HG03469 (cell line): ENCODE results near the gene TAC4.

Experiments
- ATAC-seq: cut with Tn5 transposase; IDR thresholded peaks from one replicate; pipeline ENCODE4 v1.9.1; 2021; ENCODE audit warnings: mild to moderate bottlenecking, moderate library complexity, moderate number of reproducible peaks; ENCODE audit not compliant: unreplicated experiment

Gene TAC4, protein sequence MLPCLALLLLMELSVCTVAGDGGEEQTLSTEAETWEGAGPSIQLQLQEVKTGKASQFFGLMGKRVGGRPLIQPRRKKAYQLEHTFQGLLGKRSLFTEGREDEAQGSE

DNA sequence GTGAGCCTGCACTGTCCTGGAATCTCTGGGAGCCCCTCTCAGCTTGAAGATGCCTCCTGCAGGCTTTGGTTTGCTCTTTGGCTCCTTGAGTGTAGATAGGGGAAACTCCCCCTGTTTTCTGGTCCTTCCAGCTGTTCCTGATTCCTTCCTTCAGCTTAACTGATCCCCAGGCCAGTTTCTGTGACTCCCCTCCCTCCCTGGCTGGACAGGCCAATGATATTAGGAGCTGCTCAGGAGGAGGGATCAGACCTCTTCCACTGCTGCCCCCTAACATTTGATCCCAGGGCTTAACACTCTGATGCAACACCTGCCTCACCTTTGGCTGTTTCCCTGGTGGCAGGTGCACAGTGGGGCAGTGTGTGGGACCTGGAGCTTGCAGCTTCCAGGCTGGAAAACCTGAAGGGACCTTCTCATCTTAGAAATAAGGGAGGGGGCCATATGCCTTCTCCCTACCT is at the start of gene TAC4:
TSS of gene TAC4 (minus strand) at position 51 of the 455 bp plus-strand sequence. CDS start 52 bp downstream, outside the sequence.
- ATAC-seq = no peak

- no peak for ATAC-seq
Observed at GRCh38 chr17:49896860-49897259, 49.0 kb upstream of the TAC4 start.

- ATAC-seq = no peak
Observed at GRCh38 chr17:49896222-49896621, 48.4 kb upstream of the TAC4 start.

DNA sequence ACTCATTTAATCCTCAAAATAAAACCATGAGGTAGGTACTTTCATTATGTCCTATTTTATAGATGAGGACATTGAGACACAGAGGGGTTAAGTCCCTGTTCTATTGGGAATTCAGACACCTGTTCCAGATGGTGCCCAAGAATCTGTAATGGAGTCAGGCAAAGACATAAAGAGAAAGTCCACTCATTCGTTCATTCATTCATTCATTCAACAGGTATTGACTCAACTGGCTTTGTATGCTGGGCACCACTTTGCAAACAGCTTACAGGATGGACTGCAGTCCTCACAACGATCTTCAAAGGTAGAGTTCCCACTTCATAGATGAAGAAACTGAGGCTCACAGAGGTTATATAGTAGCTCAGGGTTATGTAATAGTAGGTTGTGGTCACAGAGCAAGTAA is 47.9 kb upstream of the TAC4 start:
- ATAC-seq = no peak

- ATAC-seq = no peak
Observed at GRCh38 chr17:49894761-49895160, 46.9 kb upstream of the TAC4 start.

GRCh38 chr17:49891694-49892389 is 44.0 kb upstream of the TAC4 start:
- no peak for ATAC-seq

DNA sequence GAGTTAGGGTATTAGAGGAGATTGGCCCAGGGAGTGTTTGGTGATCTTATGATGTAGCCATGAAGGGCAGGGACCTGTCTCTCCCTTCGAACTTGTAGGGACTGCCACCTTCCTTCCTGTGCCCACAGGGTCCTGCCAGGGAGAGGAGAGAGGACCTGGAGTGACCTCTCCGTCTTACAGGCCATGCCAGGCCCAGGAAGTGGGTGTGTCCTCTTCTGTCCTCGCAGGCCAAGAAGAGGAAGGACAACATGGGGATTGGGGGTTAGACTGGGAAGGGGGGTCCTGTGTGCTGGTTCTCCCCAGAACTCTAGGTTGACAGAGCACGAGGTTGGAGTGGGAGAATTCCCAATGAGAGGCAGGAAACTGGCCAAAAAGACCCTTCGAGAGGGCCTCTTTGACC is 43.4 kb upstream of the TAC4 start:
- ATAC-seq = no peak

DNA sequence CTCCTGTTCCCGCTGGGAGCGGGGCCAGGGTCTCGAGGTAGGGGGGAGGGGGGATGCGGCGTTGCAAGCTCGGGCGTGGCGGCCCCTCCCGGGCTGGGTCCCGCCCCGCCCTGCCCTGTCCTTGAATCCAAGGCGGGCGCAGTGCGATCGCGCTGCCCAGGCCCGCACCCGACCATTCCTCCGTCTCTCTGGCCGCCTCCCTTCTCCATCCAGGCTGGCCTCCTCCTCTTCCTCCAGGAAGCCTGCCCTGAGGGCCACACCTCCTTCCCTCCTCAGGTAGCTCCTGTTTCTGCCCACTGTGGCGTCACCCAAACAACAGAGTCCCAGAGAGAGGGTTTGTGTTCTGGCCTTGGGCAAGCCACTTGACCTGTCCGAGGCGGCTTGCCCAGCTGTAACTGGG is 43.0 kb upstream of the TAC4 start:
- ATAC-seq = no peak

DNA sequence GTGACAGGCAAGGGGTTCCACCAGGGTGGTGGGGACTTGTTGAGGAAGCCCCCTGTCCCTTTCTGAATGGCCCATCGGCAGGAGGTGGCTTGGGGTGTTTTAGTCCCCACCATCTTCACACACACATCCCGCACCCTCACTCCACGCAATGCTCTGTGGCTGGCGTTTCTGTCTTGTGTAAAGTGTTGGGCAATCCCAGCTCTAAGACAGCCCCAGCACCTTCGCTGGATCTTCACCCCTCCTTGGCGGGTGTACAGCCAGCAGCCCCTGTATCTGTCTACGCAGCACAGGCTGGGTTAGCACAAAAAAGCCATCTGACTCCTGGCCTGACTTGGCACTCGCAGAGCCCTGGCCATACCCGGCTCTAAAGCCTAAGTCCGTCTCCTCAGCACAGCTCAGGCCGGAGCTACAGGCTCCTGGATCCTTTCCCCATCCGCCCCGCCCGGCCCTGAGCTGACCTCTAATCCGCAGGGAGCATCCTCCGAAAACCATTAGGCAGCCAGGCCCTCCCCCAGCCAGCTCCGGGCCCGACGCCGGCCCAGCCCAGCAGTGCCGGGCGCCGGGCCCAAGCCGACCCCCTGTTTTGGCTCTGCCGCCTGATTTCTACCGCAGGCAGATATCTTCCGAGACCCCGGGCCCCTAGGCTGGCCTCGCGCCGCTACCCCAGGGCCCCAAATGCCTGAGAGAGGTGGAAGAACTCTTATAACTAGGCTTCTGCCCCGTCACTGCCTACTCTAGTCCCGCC is 42.4 kb upstream of the TAC4 start:
- ATAC-seq = no peak

GRCh38 chr17:49889500-49889899 is 41.6 kb upstream of the TAC4 start:
- ATAC-seq = no peak

- ATAC-seq = no peak
Observed at GRCh38 chr17:49887744-49888360, 40.0 kb upstream of the TAC4 start.

- ATAC-seq = no peak
Observed at GRCh38 chr17:49887086-49887743, 39.3 kb upstream of the TAC4 start.

GRCh38 chr17:49886036-49886435 is 38.2 kb upstream of the TAC4 start:
- no peak for ATAC-seq

DNA sequence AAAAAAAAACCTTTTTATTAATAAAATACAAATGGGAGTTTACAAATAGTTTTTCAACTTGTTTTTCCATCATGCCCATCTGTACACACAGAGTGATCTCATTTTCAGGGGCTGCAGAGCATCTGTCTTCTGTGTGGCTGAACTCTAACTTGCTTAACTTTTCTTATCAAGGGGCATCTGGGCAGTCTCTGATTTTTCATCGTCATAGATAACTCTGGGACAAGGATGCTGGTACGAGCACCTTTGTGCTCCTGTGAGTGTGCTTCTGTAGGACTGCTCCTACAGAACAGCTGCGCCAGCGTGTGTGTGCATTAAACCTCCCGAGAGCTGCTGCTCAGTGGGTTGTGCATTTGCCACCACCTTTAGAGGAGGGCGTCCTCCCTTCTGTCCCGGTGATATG is 34.6 kb upstream of the TAC4 start:
- ATAC-seq = no peak

DNA sequence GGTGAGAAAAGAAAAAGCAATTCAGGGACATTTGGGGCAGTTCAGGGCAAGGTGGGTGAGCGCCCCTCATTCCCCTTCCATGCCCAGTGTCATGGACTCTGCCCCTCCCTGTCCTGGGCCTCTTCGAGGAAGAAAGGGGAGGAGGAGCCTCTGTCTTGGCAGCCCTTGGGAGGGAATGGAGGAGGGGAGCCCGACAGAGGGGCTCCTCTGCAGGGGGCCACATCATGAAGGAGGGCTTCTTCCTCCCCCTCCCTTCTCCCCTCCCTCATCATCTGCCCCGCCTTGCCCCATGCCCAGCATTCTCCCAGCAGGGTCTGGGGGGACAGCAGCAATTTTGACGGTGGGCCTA is 33.2 kb upstream of the TAC4 start:
- ATAC-seq = no peak

GRCh38 chr17:49880291-49881053 is 32.6 kb upstream of the TAC4 start:
- no peak for ATAC-seq

DNA sequence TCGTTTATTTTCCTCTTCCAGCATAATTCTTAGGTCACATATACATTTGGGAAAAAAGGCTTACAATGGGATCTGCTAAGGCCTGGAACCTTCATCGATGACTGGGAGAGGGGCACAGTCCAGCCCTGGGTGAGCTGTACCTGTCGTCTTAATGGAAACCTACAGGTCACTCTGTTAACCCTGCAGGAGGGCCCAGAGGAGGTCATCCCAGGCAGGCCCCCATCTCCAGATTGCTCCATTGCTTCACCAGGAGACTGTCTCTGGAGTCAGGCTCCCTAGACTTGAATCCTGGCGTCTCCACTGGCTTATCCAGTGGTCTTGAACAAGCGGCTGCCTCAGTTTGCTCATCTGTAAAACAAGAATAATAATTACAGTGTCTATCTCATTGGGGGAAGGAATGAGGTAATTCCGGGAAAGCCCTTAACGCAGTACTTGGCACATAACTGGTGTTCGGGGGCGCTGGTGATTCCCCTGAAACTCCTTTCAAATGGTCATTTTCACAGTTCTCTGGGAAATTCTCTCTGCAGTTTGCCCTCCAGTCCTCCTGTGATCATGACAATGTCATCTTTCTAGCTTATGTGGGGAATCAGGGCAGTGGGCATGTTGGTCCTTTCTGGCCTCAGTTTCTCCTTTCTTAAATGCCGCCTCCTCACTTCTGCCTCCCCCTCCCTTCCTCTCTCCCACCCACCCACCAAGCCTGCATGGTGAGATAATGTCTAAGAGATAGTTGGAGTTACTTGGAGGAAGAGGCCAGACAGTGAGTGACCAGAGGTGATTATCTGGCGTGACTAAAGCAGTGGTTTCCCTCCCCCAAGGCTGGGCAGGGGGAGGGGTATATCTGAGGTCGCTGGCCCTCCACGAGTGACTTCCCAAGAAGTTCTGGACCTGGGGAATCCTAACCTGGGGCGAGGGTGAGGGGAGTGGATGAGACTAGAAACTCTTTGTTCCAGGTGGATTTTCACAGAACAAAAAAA is 31.3 kb upstream of the TAC4 start:
- ATAC-seq = no peak

- no peak for ATAC-seq
Observed at GRCh38 chr17:49875685-49876084, 27.8 kb upstream of the TAC4 start.

- ATAC-seq = no peak
Observed at GRCh38 chr17:49874911-49875310, 27.0 kb upstream of the TAC4 start.
